Measurements from ENCODE around the gene RETREG3. TPM values are rescaled to one million over a fixed set of nuclear protein-coding genes. Genes with fewer than 3 reads are reported as not detected.

The RETREG3 gene
- total RNA-seq, 4 donors from 2014 or later: 31.4 to 66.6 (median 55.8) TPM

- Histone ChIP-seq H3K4me3 (no peak overlapping the region), H3K9me3 (no peaks in the 10 kb centered on the region), H3K27me3 (no peaks in the 10 kb centered on the region), H3K27ac (peak overlapping the region in 1 of 4 donors; percentile 61), H3K36me3 (peaks cover 0 to 95% (median 3%) of the 10 kb centered on the region in 3 donors), H3K4me1 (peaks cover 0 to 11% (median 0%) of the 10 kb centered on the region in 4 donors)
- no peak for TF ChIP-seq POLR2A (IDR thresholded peaks at IDR 0.05)
- TF ChIP-seq, protein P1, sequence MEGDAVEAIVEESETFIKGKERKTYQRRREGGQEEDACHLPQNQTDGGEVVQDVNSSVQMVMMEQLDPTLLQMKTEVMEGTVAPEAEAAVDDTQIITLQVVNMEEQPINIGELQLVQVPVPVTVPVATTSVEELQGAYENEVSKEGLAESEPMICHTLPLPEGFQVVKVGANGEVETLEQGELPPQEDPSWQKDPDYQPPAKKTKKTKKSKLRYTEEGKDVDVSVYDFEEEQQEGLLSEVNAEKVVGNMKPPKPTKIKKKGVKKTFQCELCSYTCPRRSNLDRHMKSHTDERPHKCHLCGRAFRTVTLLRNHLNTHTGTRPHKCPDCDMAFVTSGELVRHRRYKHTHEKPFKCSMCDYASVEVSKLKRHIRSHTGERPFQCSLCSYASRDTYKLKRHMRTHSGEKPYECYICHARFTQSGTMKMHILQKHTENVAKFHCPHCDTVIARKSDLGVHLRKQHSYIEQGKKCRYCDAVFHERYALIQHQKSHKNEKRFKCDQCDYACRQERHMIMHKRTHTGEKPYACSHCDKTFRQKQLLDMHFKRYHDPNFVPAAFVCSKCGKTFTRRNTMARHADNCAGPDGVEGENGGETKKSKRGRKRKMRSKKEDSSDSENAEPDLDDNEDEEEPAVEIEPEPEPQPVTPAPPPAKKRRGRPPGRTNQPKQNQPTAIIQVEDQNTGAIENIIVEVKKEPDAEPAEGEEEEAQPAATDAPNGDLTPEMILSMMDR (IDR thresholded peaks at IDR 0.05): no peak
- peak in 2 of 3 donors; percentile 34 to 49 for DNase-seq
These were observed 22.5 kb downstream of the RETREG3 start for GRCh38 chr17:42586514-42587230.

DNA sequence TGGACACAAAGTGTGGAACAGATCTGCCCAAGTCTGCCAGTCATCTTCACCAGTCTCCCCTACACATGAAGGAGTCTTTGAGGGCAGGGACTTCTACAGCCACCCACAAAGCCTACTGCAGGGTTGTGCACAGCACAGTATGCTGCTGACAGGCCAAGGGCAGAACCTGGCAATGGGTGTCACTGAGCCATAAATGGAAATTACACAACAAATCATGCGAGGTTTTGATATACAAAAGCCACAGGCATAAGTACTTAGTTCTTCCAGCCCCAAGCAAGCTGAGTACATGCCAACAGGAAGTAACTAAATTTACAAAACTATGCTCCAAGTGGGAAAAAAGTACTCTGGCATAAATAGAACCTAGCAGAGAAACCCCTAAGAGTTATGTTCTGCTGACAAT is 23.8 kb downstream of the RETREG3 start:
- peaks cover 0 to 89% (median 3%) of the 10 kb centered on the region in 3 donors for H3K36me3 ChIP-seq
- no peak for TF ChIP-seq POLR2A (IDR thresholded peaks at IDR 0.05)
- TF ChIP-seq, protein P1 (IDR thresholded peaks at IDR 0.05): no peak

GRCh38 chr17:42584880-42585279 is 24.3 kb downstream of the RETREG3 start:
- TF ChIP-seq, protein P1 (IDR thresholded peaks at IDR 0.05): no peak
- no peak for TF ChIP-seq POLR2A (IDR thresholded peaks at IDR 0.05)
- H3K27ac ChIP-seq: peak overlapping the region in 2 of 4 donors; percentile 2 to 5
- peak in 1 of 3 donors; percentile 23 for DNase-seq
- no peaks in the 10 kb centered on the region for H3K9me3 ChIP-seq
- H3K36me3 ChIP-seq: peaks cover 0 to 88% (median 3%) of the 10 kb centered on the region in 3 donors
- H3K27me3 ChIP-seq: no peaks in the 10 kb centered on the region
- H3K4me3 ChIP-seq: no peak overlapping the region
- H3K4me1 ChIP-seq: peaks cover 0 to 11% (median 0%) of the 10 kb centered on the region in 4 donors

More for the DNA sequence above, 23.8 kb downstream of the RETREG3 start:
- H3K9me3 ChIP-seq: no peaks in the 10 kb centered on the region
- peaks cover 0 to 11% (median 0%) of the 10 kb centered on the region in 4 donors for H3K4me1 ChIP-seq
- no peaks in the 10 kb centered on the region for H3K27me3 ChIP-seq
- no peak overlapping the region for H3K4me3 ChIP-seq
- peak overlapping the region in 2 of 4 donors; percentile 2 to 5 for H3K27ac ChIP-seq
- DNase-seq: peak in 1 of 3 donors; percentile 34

- H3K27me3 ChIP-seq: no peaks in the 10 kb centered on the region
- H3K4me3 ChIP-seq: no peak overlapping the region
- H3K4me1 ChIP-seq: peaks cover 0 to 17% (median 7%) of the 10 kb centered on the region in 4 donors
- DNase-seq: peak in 1 of 3 donors; percentile 30
- no peak overlapping the region for H3K27ac ChIP-seq
- H3K36me3 ChIP-seq: peaks cover 0 to 63% (median 3%) of the 10 kb centered on the region in 3 donors
- no peak for TF ChIP-seq POLR2A (IDR thresholded peaks at IDR 0.05)
- TF ChIP-seq, protein P1 (IDR thresholded peaks at IDR 0.05): no peak
- no peaks in the 10 kb centered on the region for H3K9me3 ChIP-seq
These were observed 27.4 kb downstream of the RETREG3 start for GRCh38 chr17:42581744-42582270.

DNA sequence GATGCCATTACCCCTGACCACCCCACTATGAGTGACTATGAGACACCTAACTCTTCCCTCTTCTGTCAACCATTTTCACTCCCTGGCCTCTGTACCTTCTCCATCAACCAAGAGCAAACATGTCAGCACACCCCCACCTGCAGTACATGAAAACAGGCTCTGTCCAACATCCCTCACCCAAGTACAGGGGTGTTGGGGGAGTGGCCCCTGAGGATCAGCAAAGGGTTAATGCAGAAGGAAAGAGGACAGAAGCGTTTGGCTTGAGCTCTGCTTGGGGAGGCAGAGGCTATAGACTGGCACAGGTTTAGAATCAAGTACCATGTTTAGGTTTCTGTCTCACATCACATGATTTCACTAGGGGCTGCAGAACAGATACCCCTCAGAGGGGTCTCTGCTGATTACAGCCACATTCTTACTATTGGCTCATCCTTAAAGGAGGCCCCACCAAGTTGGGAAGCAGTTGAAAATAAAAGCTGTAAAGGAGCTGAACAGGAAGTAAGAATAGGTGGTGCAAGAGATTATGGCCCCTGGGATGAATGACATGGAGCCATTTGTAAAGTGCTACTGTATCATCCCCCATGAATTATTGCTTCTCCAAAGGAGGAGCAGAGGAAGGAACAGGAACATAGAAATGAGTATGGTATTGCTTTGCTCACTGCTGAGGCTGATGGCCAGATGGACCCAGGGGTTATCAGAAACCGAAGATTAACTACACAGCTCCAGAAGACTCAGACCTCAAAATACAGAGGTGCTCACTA is 29.2 kb downstream of the RETREG3 start:
- Histone ChIP-seq H3K4me3 (no peak overlapping the region), H3K9me3 (no peaks in the 10 kb centered on the region), H3K27me3 (no peaks in the 10 kb centered on the region), H3K36me3 (peaks cover 0 to 49% (median under 1%) of the 10 kb centered on the region in 3 donors), H3K27ac (no peak overlapping the region), H3K4me1 (peaks cover 0 to 22% (median 6%) of the 10 kb centered on the region in 4 donors)
- no peak for DNase-seq
- no peak for TF ChIP-seq POLR2A (IDR thresholded peaks at IDR 0.05)
- TF ChIP-seq, protein P1 (IDR thresholded peaks at IDR 0.05): no peak
